Kasumi-1 (cell line): ENCODE measurements around the gene SLC25A47.
A peak's percentile ranks its signal among the peaks of the same experiment; 100 is the strongest.
"Not testable (repeated sequence)": the region's sequence is repeated elsewhere in the genome, so short reads cannot be mapped to it uniquely, and the experiment has no call there.

Experiments used
- DNase-seq, 2 experiments: peaks; one replicate each; lab custom pipeline; 2025; lab: John Stamatoyannopoulos, UW

Gene SLC25A47, protein sequence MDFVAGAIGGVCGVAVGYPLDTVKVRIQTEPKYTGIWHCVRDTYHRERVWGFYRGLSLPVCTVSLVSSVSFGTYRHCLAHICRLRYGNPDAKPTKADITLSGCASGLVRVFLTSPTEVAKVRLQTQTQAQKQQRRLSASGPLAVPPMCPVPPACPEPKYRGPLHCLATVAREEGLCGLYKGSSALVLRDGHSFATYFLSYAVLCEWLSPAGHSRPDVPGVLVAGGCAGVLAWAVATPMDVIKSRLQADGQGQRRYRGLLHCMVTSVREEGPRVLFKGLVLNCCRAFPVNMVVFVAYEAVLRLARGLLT

DNA sequence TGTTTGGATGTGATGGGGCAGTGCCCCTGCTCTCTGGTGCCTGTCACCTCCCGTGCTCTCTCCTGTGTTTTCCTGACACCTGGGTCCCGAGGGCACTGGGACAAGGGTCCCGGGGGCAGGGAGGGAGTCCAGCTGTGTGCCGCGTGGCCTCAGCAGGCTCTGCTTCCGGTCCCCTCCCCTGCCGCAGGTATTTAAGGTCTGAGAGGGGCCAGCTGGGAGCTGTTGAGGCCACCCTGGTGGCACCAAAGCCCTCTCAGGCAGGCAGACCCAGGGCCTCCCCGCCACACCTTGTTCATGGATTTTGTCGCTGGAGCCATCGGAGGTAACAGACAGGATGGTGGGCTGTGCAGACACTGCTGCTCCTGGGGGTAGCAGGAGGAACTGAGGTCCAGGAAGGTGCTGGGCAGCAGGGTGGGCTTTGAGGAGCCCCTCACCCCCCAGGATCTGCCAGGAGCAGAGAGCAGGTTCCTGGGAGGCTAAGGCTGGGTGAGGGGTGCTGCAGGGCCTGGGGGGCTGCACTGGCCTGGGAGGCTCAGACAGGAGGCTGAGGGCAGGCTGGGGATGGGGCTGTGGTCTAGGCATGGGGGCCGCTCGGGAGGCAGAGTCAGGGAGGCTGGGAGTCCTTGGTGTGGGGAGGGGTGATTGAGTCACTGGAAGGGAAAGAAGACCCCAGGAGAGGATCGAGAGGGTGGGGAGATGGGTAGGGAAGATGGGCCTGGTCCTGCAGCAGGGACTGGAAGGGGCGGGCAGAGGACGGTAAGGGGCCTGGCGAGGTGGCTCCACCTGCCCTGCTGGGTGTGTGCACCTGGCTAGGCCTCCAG, at the start of gene SLC25A47:
SLC25A47 (plus strand) TSS at position 219 of the 821 bp plus-strand sequence; CDS start at position 295, 76 bp downstream.
- no peak for DNase-seq

DNA sequence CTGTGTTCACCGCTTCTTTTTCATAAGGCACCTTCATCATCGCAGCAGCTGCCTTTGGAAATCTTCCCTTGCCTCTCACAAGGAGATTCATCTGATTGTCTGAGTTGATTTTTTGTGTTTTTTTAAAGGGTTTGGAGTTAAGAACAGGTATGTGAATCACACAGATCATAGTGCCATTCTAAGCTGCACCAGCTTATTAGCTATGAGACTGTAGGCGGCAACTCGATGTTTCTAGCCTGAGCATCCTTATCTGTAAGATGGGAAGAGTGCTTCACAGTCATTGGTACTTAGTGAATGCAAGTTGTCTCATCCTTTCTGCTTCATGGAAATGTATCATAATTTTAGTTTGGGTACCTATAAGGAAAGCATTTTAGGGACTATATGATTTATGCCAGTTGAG, 48.9 kb upstream of the SLC25A47 start:
- DNase-seq: no peak

DNA sequence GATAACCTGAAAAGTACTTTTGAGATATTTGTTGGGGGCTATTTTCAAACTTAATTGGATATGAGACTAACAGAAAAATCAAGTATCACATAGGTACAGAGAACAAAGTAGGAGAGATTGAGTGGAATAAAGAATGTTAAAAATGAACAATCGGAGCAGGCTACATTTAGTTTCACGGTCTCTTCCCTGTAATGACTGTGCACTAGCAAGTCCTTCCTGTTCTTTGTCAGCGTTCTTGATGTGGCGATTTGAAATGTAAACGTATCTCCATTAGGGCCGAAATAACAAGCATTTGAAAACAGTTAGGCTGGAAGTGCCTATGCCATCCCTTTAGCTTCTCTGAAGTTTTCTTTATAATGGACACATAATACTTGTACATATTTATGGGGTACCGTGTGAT, 47.9 kb upstream of the SLC25A47 start:
- no peak for DNase-seq

DNA sequence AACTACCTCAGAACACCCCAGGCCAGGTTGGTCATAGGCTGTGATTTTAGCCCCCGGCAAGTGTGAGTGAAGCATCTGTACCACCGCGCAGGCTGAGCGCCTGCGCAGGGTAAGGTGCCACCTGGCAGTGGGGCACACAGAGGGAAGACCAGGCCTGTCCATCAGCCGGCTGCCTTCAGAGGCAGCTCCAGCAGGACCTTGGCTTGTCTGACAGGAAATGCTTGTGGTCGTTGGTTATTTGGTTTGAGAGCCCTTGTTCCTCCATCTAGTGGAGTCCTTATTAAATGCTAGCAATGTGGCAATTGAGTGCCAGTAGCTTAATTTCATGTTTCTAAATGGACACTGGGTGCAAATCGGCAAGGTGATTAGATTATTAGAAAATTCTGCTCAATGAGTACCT, 44.4 kb upstream of the SLC25A47 start:
- peak; percentile 52 to 68 for DNase-seq

DNA sequence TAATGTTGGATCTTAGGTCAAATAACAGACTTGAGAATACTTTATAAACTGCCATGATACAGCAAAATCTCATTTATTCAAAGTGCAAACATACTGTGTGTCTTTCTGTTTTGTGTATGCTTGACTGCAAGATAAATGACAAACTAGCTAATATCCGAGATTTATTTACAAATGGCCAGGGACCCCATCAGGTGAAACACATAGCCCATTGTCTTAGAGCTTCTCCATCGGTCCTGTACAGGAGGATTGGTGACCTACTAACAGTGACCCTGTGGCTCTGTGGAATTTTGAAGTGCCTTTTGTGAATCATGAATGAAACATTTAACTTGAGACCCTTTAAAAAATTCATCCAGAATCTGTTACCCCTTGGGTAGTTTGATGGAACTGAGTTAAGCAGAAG, 44.0 kb upstream of the SLC25A47 start:
- no peak for DNase-seq

DNA sequence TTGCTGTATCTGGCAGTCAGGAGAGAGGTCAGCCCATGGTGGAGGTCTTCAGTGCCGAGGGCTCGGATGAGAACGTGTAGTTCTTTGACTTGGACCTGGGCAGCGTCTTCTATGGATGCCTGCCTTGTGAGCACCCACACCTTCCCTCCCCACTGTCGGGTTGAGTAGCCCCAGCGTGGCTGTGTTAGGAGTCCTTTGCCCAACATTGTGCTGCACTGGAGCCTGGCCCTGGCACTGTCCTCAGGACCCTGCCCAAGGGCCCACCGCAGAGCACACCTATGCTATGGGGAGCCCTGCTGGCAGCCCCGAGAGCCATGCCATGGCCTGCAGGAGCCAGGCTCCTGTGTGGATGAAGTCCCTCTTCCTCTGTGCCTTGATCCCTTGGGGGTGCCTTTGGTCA, 43.6 kb upstream of the SLC25A47 start:
- DNase-seq: no peak

DNA sequence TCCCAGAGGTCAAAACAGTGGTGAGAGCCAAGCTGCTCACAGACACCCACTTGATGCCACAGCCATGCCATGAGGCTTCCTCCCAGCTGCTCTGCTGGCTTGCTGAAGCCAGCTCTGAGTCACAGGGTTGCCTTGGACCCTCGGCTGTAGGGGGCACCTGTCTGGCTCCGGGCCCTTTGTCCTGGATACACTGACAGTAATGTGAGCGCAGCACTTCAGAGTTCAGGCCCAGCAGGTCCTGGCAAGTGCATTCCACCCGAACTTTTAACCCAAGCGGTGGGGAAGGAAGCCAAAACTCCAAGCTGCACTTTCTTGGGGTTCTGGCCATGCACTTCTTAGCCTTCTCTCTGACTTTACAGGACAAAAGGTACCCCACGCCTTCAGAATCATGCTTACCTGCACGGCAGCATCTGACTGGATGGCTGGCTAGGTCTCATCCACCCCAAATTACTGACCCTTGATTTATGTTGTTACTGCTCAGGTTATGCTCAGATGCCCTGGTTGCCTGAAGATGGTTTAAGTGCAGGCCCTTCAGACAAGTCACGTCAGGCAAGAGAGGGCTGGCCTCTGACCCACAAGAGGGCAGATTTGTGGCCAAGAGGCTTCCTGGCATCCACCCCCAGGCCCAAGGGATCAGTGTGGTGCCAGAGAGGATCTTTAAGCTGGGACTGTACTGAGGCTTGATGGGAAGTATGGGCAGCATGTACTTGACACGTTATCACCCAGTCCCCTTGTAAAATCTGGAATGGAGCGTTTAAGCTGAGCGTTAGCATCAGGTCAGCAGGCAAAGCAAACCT, 41.7 kb upstream of the SLC25A47 start:
- DNase-seq: no peak

DNA sequence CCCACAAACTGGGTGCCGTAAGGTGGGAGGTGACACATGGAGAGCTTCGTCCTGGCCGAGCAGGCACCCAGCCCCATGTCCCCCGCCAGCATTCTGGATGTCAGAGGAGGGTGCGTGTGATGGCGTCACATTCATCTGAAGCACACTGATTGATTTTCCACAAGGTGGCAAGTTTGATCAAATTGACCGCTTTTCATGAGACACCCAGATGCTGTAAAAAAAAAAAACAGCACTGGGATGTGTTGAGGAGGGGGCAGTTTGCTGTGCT, 41.1 kb upstream of the SLC25A47 start:
- DNase-seq: no peak

DNA sequence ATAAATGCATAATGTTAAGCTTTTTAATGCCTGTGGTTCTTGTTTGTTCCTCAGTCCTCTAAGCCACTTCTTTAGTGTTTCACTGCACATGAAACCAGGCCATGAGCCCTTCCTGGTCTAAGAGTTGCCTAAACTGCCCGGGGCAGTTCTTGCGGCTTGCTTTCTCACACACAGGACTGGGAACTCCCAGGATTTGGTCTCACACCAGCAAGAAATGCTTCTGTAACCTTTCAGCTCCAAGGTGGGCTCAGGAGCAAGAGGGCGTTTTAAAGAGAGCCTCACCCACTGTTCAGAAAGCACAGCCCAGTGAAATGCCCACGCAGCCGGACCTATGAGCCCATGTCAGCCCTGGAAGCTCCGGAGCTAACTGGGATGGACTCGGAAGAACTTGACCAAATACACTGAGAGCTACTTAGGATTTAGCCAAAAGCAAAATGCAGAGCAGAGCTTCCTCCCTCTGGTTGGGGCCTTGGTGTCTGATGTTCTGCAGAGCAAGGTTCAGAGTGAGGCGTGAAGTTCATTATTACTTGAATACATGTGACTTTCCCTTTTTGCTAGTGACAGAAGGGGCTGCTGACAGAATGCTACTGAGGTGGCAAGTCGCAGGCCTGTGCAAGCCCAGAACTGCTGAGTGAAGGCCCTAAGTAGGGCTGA, 40.2 kb upstream of the SLC25A47 start:
- DNase-seq: no peak

DNA sequence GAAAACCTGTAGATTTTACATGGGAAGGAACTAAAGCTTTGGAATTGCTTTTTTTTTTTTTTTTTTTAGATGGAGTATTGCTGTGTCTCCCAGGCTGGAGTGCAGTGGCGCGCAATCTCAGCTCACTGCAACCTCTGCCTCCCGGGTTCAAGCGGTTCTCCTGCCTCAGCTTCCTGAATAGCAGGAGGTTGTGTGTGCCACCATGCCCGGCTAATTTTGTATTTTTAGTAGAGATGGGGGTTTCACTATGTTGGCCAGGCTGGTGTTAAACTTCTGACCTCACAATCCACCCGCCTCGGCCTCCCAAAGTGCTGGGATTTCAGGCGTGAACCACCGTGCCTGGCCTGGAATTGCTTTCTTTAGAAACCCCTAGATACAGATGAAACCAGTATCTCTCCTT, 39.7 kb upstream of the SLC25A47 start:
- not testable (repeated sequence) for DNase-seq

DNA sequence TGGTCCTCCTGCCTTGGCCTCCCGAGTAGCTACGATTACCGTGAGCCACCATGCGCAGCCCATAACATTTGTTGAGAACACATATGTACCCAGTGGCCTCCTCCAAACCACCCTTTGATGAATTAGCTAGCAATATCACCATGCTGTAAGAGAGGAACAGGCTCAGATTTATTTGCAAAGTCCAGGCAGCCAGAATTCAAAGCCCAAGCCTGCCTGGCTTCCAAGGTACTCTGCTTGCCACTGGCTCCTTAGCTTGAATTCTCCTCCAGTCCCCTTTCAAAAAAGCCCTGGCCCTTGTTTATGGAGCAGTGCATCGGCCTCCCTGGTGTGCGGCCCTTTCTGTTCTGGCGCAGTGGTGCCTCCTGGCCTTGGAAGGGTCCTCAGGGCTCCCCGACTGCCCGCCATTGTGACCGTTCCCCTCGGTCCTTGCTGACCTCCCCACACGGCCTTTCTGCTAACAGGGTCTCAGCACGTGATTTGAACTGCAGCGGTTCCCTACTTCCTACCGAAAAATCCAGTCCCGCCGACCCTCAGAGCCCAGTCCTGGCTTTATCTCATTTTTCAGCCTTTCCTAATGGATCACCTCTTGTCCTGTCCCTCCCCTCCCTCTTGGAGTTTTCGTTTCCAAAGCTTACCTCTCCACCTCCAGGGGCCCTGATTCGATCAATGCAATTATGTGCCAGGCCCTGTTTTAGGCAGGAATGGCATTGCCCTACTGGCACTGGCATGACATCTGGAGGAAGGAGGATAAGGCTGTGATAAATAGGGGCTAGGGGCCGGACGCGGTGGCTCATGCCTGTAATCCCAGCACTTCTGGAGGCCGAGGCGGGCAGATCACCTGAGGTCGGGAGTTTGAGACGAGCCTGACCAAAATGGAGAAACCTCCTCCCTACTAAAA, 38.9 kb upstream of the SLC25A47 start:
- DNase-seq: no peak

DNA sequence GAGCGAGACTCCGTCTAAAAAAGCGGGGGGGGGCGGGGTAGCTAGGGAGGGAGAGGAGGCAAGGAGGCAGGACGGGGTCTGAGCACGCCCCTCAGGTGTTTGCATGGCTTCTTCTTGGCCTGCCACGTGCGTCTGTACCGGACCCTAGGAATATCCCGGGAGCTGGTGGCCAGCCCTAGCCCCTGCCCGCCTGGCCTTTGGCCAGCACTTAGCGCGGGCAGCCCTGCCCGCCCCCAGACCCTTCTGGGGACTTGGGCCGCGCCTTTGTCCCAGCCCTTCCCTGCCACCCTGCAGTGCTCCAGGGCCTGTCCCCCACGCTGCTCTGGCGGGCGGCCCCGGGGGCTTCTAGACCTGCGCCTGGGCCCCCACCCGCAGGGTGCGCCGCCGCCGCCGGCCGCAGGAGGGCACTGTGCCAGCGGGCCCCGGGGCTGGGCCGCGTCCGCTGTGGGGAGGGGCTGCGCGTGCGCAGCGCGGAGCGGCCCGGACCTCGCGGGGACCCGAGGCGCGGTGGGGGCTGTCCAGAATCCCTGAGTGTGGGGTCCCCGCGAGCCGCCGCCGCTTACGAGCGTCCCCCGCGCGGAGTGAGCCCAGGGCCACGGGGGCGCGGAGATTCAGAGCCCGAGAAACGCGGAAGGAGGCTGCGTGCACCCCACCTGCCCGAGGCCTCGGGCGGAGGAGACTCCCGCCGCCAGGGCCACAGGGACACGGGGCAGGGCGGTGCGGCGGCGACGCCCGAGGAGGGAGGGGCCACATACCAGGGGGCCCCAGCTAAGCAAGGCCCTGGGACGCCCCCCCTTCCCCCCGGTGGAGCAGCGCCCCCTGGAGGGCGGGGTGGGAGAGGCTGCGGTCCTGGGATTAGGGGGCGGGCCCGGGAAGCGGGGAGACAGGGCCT, 37.9 kb upstream of the SLC25A47 start:
- peak; percentile 54 to 66 for DNase-seq

DNA sequence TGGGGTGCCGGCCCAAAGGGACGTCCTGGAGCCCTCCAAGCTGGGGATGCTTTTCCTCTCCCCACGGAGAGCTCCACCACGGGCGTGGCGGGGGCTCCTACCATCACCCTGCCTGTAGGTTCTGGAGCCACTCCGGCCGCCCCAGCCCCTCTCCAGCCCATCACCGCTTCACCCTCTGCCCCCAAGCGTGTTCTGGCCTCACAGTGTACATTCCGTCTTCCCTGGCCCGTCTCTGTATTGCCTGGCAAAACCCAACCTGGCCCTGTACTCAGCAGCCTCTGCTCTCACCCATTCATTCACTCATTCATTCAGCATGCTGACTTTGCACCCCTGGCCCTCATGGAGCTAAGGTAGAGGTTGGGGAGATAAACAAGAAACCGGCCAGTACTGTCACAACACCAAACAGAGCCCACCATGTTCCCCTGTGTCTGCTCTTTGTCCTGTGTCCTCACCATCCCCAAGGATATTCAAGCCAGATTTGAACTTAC, 37.2 kb upstream of the SLC25A47 start:
- no peak for DNase-seq

DNA sequence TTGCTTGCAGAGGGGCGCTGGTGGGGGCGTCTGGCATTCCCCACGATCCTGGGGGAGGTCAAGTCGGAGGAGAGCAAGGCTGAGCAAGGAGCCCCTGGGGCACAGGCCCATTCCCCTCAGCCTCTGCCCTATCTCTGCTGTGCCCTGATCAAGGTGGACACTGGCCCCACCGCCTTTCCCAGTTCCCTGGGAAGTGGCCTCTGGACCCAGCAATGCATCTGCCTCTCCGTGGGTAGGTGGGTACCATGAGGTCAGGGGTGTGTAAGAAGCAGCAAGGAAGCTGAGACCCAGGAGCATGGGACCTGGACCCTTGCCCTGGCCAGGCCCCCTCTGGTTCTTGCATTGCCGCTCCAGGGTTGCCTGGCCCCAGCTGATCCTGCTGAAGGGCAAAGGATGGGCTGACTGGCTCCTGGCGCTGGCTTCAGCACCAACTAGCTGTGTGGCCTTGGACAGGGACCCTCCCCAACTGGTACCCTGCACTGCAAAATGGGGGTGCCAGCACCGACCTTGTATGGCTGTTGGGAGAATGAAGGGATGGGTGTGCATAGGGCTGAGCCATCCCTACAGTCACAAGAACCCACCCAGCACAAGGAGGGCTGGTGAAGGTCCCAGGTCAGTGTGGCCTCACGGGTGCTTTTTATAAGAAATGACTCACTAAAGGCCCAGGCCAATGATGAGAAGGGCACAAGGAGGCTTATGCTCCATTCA, 36.5 kb upstream of the SLC25A47 start:
- no peak for DNase-seq

DNA sequence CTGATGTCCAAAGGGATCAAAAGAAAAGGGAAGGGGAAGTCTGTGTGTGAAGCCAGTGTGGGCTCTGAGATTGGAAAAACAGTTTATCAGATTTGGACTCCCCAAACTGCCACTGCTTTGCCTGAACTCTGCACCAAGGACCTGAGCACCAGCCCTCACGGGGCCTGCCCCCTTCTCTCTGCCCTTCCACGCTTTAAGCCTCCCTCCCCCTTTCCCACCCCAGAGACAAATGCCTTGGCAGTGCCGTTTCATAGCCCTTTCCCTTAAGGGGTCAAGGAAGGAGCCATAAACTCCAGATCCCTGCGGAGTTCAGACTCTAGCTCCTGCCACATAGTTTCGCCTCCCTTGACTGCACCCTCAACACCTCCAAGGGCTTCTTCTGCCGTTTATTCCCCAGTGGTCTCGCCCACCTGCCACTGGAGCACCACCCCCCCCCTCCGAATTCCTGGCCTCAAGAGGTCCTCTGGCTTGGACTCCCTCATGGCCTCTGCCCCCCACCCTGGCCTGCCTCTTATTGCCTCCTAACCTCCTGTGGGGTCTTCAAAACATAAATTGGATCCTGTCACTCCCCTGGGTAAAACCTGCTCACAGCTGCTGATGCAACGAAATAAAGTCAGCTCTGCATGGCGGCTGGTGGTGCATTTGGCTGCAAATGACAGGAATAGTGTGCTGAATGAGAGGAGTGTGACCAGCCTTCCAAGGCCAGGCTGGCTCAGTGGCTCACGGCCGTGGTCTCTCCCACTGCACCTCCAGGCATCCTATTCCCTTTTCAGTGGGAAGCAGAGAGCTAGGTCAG, 35.7 kb upstream of the SLC25A47 start:
- no peak for DNase-seq

DNA sequence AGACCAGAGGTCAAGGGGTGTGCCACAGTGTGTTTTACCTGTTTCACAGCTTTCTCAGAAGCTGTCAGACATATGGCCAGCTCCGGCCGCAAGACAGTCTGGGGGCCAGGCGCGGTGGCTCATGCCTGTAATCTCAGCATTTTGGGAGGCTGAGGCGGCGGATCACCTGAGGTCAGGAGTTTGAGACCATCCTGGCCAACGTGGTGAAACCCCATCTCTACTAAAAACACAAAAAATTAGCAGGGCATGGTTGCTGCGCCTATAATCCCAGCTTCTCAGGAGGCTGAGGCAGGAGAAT, 35.2 kb upstream of the SLC25A47 start:
- not testable (repeated sequence) for DNase-seq

DNA sequence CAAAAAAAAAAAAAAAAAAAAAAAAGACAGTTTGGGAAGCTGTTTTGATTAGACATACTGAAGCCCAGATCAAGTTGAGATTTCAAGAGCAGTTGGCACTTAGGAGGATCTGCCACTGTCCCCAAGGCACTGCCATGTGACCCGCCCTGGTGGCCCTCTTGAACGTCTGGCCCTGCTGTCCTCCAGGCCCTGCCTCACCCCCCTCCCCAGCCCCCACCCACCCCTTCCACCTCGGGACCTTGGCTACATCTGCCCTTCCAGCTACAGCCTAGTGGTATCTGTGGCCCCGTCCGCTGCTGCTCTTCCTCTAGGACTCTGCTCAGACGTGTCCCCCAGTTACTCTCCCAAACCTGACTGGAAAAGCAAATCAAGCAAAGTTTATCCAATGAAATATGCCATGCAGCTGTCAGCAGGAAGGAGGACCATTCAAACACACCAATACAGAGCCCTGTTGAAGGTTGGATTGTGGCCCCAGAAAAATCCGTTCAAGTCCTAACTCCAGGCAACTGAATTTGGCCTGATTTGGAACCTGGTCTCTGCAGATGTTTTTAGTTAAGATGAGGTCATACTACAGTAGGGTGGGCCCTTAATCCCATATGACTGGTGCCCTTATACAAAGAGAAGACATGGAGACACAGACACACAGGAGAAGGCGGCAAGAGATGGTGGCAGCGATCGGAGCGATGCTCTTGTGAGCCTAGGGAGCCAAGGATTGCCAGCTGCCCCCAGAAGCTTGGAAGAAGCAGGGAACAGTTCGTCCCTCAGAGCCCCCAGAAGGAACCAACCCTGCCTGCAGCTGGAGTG, 34.6 kb upstream of the SLC25A47 start:
- DNase-seq: no peak
